Measurements from ENCODE around the gene ACAP1.

Gene ACAP1

DNA sequence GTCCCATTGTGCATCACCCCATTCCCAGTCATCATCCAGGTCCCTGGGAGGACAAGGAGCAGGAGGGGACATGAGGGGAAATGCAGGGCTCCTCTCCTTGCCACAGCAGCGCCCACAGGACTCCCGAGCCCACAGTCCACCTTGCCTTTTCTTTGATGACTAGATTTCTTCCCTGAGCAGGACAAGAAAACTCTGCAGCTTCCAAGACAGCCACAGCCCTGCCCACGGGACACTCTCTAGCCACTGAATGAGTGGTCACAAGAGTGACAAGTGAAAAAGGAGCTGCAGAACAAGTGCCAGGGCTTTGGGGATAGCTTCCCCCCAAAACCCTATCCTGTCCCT lies 11.9 kb upstream of the ACAP1 start:
- TF ChIP-seq EP300 (IDR thresholded peaks at IDR 0.05; ENCODE audit: borderline replicate concordance): no peak
- TF ChIP-seq RAD21 (IDR thresholded peaks at IDR 0.05; ENCODE audit: low read depth): no peak
- TF ChIP-seq REST (IDR thresholded peaks at IDR 0.05; ENCODE audit: low read depth): no peak
- TF ChIP-seq TCF12 (IDR thresholded peaks at IDR 0.05; ENCODE audit: low read depth): no peak
- TF ChIP-seq YY1 (IDR thresholded peaks at IDR 0.05; ENCODE audit: low read depth): no peak
- TF ChIP-seq CREB1 (IDR thresholded peaks at IDR 0.05; ENCODE audit: low read depth): no peak

GRCh38 chr17:7325031-7325528 lies 11.2 kb upstream of the ACAP1 start:
- TF ChIP-seq REST (IDR thresholded peaks at IDR 0.05; ENCODE audit: low read depth): no peak
- no peak for TF ChIP-seq ZBTB7A (IDR thresholded peaks at IDR 0.05; ENCODE audit: low read depth)
- no peak for TF ChIP-seq EP300 (IDR thresholded peaks at IDR 0.05; ENCODE audit: borderline replicate concordance)
- no peak for TF ChIP-seq FOXM1 (IDR thresholded peaks at IDR 0.05; ENCODE audit: borderline replicate concordance, low read depth)
- TF ChIP-seq TCF12 (IDR thresholded peaks at IDR 0.05; ENCODE audit: low read depth): no peak
- TF ChIP-seq CREB1 (IDR thresholded peaks at IDR 0.05; ENCODE audit: low read depth): no peak
- TF ChIP-seq, protein P1, sequence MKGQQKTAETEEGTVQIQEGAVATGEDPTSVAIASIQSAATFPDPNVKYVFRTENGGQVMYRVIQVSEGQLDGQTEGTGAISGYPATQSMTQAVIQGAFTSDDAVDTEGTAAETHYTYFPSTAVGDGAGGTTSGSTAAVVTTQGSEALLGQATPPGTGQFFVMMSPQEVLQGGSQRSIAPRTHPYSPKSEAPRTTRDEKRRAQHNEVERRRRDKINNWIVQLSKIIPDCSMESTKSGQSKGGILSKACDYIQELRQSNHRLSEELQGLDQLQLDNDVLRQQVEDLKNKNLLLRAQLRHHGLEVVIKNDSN (IDR thresholded peaks at IDR 0.05): no peak
- no peak for TF ChIP-seq YY1 (IDR thresholded peaks at IDR 0.05; ENCODE audit: low read depth)
- TF ChIP-seq EGR1 (IDR thresholded peaks at IDR 0.05): no peak
- no peak for TF ChIP-seq CEBPB (IDR thresholded peaks at IDR 0.05)
- no peak for TF ChIP-seq MAX (IDR thresholded peaks at IDR 0.05)
- TF ChIP-seq NFIC (IDR thresholded peaks at IDR 0.05): no peak
- no peak for TF ChIP-seq RAD21 (IDR thresholded peaks at IDR 0.05; ENCODE audit: low read depth)
- no peak for TF ChIP-seq TEAD4 (IDR thresholded peaks at IDR 0.05)
- TF ChIP-seq TAF1 (IDR thresholded peaks at IDR 0.05; ENCODE audit: low read depth): no peak

DNA sequence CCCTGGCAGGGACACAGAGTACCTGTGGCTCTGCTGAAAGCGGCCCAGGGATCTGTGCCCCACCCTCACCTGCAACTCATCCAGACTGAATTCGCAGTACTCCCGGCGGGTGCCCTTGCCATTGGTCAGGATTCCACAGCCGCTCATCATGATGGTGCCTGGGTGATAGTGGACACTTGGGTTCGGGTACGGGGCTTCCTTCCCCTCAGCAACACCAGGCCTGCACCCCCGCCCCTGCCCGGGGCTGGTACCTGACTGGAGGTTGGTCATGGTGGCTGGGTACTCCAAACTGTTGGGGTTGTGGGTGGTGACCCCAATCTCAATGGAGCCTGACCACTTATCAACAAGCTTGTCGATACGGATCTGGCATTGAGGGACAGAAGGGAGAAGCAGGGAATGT lies 10.1 kb upstream of the ACAP1 start:
- TF ChIP-seq RAD21 (IDR thresholded peaks at IDR 0.05; ENCODE audit: low read depth) (no peak), REST (IDR thresholded peaks at IDR 0.05; ENCODE audit: low read depth) (no peak), CEBPB (IDR thresholded peaks at IDR 0.05) (no peak), YY1 (IDR thresholded peaks at IDR 0.05; ENCODE audit: low read depth) (no peak), TEAD4 (IDR thresholded peaks at IDR 0.05) (no peak), NFIC (IDR thresholded peaks at IDR 0.05) (no peak), TAF1 (IDR thresholded peaks at IDR 0.05; ENCODE audit: low read depth) (no peak), MAX (IDR thresholded peaks at IDR 0.05) (no peak)
- TF ChIP-seq, protein P1 (IDR thresholded peaks at IDR 0.05): no peak

- no peak for TF ChIP-seq EGR1 (IDR thresholded peaks at IDR 0.05)
- no peak for TF ChIP-seq ZBTB7A (IDR thresholded peaks at IDR 0.05; ENCODE audit: low read depth)
- TF ChIP-seq FOXM1 (IDR thresholded peaks at IDR 0.05; ENCODE audit: borderline replicate concordance, low read depth): no peak
- no peak for TF ChIP-seq CEBPB (IDR thresholded peaks at IDR 0.05)
- TF ChIP-seq YY1 (IDR thresholded peaks at IDR 0.05; ENCODE audit: low read depth): no peak
- no peak for TF ChIP-seq MAX (IDR thresholded peaks at IDR 0.05)
- no peak for TF ChIP-seq CREB1 (IDR thresholded peaks at IDR 0.05; ENCODE audit: low read depth)
- no peak for TF ChIP-seq EP300 (IDR thresholded peaks at IDR 0.05; ENCODE audit: borderline replicate concordance)
- TF ChIP-seq REST (IDR thresholded peaks at IDR 0.05; ENCODE audit: low read depth): no peak
- no peak for TF ChIP-seq TCF12 (IDR thresholded peaks at IDR 0.05; ENCODE audit: low read depth)
- TF ChIP-seq, protein P1 (IDR thresholded peaks at IDR 0.05): no peak
- no peak for TF ChIP-seq TAF1 (IDR thresholded peaks at IDR 0.05; ENCODE audit: low read depth)
- TF ChIP-seq RAD21 (IDR thresholded peaks at IDR 0.05; ENCODE audit: low read depth): no peak
- TF ChIP-seq NFIC (IDR thresholded peaks at IDR 0.05): no peak
- no peak for TF ChIP-seq TEAD4 (IDR thresholded peaks at IDR 0.05)
These were observed 9.3 kb upstream of the ACAP1 start for GRCh38 chr17:7327056-7327455.
